Suprapubic skin (tissue), 4 donors: ENCODE data around the gene GPR161.

Experiments
- EP300 ChIP-seq: sonication (generic); formaldehyde crosslinking; IDR thresholded peaks from one replicate; pipeline ENCODE4 v1.6.1; 2017; ENCODE audit warnings: antibody characterized with exemption
- POLR2A ChIP-seq, 2 donors: fragments of 450-650 bp; IDR thresholded peaks; one replicate each; pipeline ENCODE4 v1.6.1; 2017; ENCODE audit warnings: antibody characterized with exemption in 2 of 2, mild to moderate bottlenecking in 2 of 2, moderate library complexity in 2 of 2
- POLR2AphosphoS5 ChIP-seq, 3 donors: sonication (generic); formaldehyde crosslinking; IDR thresholded peaks; one replicate each; pipeline ENCODE4 v1.6.1; 2017; ENCODE audit warnings: antibody characterized with exemption in 3 of 3
- TF ChIP-seq, protein P1 (sequence below), 2 donors: fragments of 200-600 bp in 1 of 2; fragments of 450-650 bp in 1 of 2; sonication (generic) in 1 of 2; IDR thresholded peaks; one replicate each; pipeline ENCODE4 v1.5.1; 2016 to 2019; ENCODE audit warnings: antibody characterized with exemption in 2 of 2, mild to moderate bottlenecking in 1 of 2, moderate library complexity in 1 of 2

DNA sequence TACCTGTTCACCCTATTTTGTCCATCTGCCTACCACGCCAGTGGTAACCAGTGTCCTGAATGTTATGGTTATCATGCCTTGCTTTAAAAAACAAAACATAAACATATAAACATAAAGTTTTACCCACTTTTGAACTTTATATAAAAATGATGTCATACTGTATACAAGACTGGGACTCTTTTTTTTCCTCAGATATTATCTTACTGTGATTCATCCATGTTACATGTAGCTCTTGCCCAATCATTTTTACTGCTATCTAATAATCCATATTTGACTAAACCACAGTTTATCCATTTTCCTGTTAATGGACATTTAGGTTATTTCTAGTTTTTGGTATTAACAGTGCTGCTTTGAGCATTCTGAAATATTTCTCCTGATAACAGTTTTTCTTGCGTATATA lies 78.8 kb downstream of the GPR161 start:
- TF ChIP-seq EP300: no peak
- TF ChIP-seq, protein P1, sequence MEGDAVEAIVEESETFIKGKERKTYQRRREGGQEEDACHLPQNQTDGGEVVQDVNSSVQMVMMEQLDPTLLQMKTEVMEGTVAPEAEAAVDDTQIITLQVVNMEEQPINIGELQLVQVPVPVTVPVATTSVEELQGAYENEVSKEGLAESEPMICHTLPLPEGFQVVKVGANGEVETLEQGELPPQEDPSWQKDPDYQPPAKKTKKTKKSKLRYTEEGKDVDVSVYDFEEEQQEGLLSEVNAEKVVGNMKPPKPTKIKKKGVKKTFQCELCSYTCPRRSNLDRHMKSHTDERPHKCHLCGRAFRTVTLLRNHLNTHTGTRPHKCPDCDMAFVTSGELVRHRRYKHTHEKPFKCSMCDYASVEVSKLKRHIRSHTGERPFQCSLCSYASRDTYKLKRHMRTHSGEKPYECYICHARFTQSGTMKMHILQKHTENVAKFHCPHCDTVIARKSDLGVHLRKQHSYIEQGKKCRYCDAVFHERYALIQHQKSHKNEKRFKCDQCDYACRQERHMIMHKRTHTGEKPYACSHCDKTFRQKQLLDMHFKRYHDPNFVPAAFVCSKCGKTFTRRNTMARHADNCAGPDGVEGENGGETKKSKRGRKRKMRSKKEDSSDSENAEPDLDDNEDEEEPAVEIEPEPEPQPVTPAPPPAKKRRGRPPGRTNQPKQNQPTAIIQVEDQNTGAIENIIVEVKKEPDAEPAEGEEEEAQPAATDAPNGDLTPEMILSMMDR (IDR thresholded peaks at IDR 0.05): no peak
- TF ChIP-seq POLR2A (IDR thresholded peaks at IDR 0.05): no peak
- TF ChIP-seq POLR2AphosphoS5 (IDR thresholded peaks at IDR 0.05): no peak
